ENCODE data around the gene SURF1.
"Not testable (repeated sequence)": the region's sequence is repeated elsewhere in the genome, so short reads cannot be mapped to it uniquely, and the experiment has no call there.

Gene SURF1

GRCh38 chr9:133320421-133320881 lies 35.8 kb downstream of the SURF1 start:
- DNase-seq, result no peak

DNA sequence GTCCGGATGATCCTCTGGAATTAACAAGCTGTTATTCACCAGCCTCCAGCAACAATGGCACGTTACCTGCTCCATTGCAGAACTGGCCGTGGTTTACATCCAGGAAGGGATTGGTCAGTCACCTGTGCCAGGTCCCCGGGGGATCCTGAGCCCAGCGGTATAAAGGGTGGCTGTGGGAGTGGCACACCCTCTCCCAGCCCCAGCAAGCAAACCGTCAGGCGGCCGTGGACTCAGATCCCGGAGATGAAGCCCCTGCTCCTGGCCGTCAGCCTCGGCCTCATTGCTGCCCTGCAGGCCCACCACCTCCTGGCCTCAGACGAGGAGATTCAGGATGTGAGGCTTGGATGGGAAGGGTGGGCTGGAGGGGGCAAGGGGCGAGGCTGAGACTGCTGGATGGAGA lies 38.7 kb downstream of the SURF1 start:
- not testable (repeated sequence) for DNase-seq

DNA sequence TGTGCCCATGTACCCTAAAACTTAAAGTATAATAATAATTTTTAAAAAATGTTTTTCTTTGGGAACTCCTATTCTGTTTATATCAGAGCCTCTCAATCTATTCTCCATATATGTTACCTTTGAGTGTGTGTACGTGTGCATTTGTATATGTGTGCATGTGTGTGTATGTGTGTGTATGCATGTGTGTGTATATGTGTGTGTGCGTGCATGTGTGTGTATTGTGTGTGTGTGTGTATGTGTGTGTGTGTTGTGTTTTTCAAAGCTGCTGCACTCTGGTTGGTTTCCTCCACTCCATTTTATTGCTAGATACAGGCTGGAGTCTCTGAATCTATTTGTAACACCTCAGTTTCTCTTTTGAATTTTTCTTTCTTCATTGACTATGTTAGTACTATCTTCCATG lies 40.3 kb downstream of the SURF1 start:
- DNase-seq, result no peak

DNA sequence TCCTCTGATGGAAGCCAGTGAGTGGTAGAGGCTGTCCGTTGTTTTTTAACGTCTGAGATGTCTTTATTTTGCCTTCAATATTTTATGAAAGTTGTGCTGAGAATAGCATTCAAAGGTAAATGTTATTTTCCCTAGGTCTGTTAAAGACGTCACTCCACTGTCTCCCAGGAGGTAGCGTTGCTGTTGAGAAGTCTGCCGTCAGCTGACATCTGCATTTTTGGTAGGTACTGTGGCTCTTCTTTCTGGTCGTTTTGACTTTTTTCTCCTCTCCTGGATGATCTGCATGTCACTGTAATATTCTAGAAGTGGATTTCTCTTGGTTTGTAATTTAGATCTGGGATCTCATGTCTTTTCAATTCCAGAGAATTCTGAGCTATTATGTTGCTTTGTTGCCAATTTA lies 46.7 kb downstream of the SURF1 start:
- DNase-seq, result no peak

- no peak for DNase-seq
Observed at GRCh38 chr9:133307301-133307700, 49.0 kb downstream of the SURF1 start.

GRCh38 chr9:133306242-133307204 lies 49.8 kb downstream of the SURF1 start:
- no peak for DNase-seq

DNA sequence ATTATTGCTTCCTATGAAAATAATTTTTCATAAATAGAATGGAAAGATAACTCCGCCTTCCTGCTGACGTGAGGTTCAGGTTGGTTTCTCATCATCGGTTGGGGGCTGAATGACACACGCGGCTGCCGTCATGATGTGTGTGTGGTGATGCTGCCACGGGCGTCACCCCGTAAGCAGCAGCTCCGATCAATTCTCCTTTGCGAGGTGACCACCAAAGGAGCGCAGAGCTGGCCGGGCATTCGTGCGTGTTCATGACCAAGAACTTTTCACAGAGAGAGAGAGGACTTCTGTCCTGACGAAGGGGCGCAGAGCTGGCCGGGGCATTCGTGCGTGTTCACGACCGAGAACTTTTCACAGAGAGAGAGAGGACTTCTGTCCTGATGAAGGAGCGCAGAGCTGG lies 50.6 kb downstream of the SURF1 start:
- no peak for DNase-seq

- no peak for DNase-seq
Observed at GRCh38 chr9:133304477-133305377, 51.6 kb downstream of the SURF1 start.

DNA sequence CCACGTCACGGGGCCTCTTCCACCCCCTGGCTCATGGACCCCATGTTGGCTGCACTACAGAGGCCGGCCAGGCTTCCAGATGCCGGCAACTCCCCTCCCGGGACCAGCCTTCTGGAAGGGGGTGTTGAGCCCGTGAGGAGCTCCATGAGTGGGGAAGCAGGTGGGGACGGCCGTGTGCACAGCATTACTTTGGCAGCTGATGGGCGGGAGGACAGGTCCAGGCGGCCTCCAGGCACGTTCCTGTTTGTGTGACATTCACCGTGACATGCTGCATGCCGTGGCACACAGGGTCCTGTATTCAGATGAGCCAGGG lies 52.2 kb downstream of the SURF1 start:
- DNase-seq, result no peak

- no peak for DNase-seq
Observed at GRCh38 chr9:133303266-133304157, 52.8 kb downstream of the SURF1 start.

Data from retina (tissue), 1 donor.